ENCODE measurements around the gene MED29.

The MED29 gene

GRCh38 chr19:39422020-39422419 is 30.8 kb downstream of the MED29 start:
- no peaks in the 10 kb centered on the region for H3K9me3 ChIP-seq
- H3K4me3 ChIP-seq (ENCODE audit: low read depth in 1 of 2, low read length in 1 of 2), result no peak overlapping the region
- no peak for TF ChIP-seq CTCF (IDR thresholded peaks at IDR 0.05)
- no peak overlapping the region for H3K27ac ChIP-seq
- H3K36me3 ChIP-seq, result no peaks in the 10 kb centered on the region
- H3K4me1 ChIP-seq (ENCODE audit: control insufficient read depth in 1 of 2, insufficient read depth in 1 of 2, low read depth in 1 of 2, low read length in 1 of 2), result no peaks in the 10 kb centered on the region
- no peaks in the 10 kb centered on the region for H3K27me3 ChIP-seq

GRCh38 chr19:39423258-39424086 is 32.3 kb downstream of the MED29 start:
- no peak overlapping the region for H3K4me3 ChIP-seq (ENCODE audit: low read depth in 1 of 2, low read length in 1 of 2)
- no peaks in the 10 kb centered on the region for H3K9me3 ChIP-seq
- H3K27ac ChIP-seq, result no peak overlapping the region
- TF ChIP-seq CTCF (IDR thresholded peaks at IDR 0.05), result no peak
- H3K27me3 ChIP-seq, result peaks cover 10% of the 10 kb centered on the region
- H3K4me1 ChIP-seq (ENCODE audit: control insufficient read depth in 1 of 2, insufficient read depth in 1 of 2, low read depth in 1 of 2, low read length in 1 of 2), result no peaks in the 10 kb centered on the region
- no peaks in the 10 kb centered on the region for H3K36me3 ChIP-seq

DNA sequence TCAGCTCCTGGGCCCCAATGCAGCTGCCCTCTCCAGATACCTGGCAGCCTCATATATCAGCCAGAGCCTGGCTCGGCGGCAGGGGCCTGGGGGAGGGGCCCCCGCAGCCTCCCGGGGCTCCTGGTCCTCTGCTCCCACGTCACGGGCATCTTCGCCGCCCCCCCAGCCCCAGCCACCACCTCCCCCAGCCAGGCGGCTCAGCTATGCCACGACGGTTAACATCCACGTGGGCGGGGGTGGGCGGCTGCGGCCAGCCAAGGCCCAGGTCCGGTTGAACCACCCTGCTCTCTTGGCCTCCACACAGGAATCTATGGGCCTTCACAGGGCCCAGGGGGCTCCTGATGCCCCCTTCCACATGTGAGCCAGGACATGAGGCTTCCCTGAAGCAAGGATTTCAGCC is 33.8 kb downstream of the MED29 start:
- Histone ChIP-seq H3K27ac (no peak overlapping the region), H3K4me3 (ENCODE audit: low read depth in 1 of 2, low read length in 1 of 2) (no peak overlapping the region), H3K36me3 (no peaks in the 10 kb centered on the region), H3K4me1 (ENCODE audit: control insufficient read depth in 1 of 2, insufficient read depth in 1 of 2, low read depth in 1 of 2, low read length in 1 of 2) (no peaks in the 10 kb centered on the region), H3K9me3 (no peaks in the 10 kb centered on the region), H3K27me3 (peaks cover 14% of the 10 kb centered on the region)
- no peak for TF ChIP-seq CTCF (IDR thresholded peaks at IDR 0.05)

DNA sequence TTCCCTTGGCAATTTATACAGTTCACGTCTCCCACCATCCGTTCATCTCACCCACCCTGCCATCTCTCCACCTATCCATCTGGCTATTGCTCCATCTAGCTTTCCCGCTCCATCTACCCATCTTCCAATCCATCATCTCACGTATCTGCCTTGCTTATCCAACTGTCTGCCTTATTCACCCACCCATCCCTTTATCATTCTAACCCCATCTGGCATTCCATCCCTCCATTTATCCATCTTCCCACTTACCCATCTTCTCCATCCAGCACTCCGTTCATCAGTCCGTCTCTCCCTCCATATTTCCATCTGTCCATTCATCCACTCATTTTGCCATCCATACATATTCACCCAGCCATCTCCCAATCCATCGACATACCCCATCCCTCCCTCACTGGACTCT is 34.6 kb downstream of the MED29 start:
- H3K9me3 ChIP-seq, result no peaks in the 10 kb centered on the region
- no peaks in the 10 kb centered on the region for H3K36me3 ChIP-seq
- peaks cover 0 to 6% of the 10 kb centered on the region in 2 experiments for H3K4me1 ChIP-seq (ENCODE audit: control insufficient read depth in 1 of 2, insufficient read depth in 1 of 2, low read depth in 1 of 2, low read length in 1 of 2)
- peaks cover 14% of the 10 kb centered on the region for H3K27me3 ChIP-seq
- no peak for TF ChIP-seq CTCF (IDR thresholded peaks at IDR 0.05)
- no peak overlapping the region for H3K4me3 ChIP-seq (ENCODE audit: low read depth in 1 of 2, low read length in 1 of 2)
- H3K27ac ChIP-seq, result no peak overlapping the region

GRCh38 chr19:39426170-39426569 is 35.0 kb downstream of the MED29 start:
- H3K36me3 ChIP-seq, result no peaks in the 10 kb centered on the region
- no peak overlapping the region for H3K27ac ChIP-seq
- no peak for TF ChIP-seq CTCF (IDR thresholded peaks at IDR 0.05)
- no peak overlapping the region for H3K4me3 ChIP-seq (ENCODE audit: low read depth in 1 of 2, low read length in 1 of 2)
- peaks cover 0 to 10% of the 10 kb centered on the region in 2 experiments for H3K4me1 ChIP-seq (ENCODE audit: control insufficient read depth in 1 of 2, insufficient read depth in 1 of 2, low read depth in 1 of 2, low read length in 1 of 2)
- peaks cover 14% of the 10 kb centered on the region for H3K27me3 ChIP-seq
- H3K9me3 ChIP-seq, result no peaks in the 10 kb centered on the region

Data from neutrophil (primary cell).